LNCaP clone FGC (cell line): ENCODE measurements around the gene ATAD2B.

ENCODE experiments used
- DNase-seq: peaks from one replicate; pipeline ENCODE4 v3.0.0-alpha.2; 2011; ENCODE audit warnings: low read depth
- H3K4me3 ChIP-seq: 2 replicates; pipeline ENCODE4 v1.5.1; 2011; ENCODE audit warnings: mild to moderate bottlenecking, low read depth, low read length, control low read depth
- CTCF ChIP-seq: IDR thresholded peaks from 2 replicates; pipeline ENCODE4 v1.5.1; 2012; ENCODE audit warnings: mild to moderate bottlenecking; ENCODE audit not compliant: control insufficient read depth, insufficient read depth; ENCODE audit errors: extremely low read depth

ATAD2B gene

GRCh38 chr2:23926290-23926749 is 603 bp downstream of the ATAD2B start:
- H3K4me3 ChIP-seq: peak overlapping the region; percentile 73
- DNase-seq: no peak
- TF ChIP-seq CTCF: no peak

DNA sequence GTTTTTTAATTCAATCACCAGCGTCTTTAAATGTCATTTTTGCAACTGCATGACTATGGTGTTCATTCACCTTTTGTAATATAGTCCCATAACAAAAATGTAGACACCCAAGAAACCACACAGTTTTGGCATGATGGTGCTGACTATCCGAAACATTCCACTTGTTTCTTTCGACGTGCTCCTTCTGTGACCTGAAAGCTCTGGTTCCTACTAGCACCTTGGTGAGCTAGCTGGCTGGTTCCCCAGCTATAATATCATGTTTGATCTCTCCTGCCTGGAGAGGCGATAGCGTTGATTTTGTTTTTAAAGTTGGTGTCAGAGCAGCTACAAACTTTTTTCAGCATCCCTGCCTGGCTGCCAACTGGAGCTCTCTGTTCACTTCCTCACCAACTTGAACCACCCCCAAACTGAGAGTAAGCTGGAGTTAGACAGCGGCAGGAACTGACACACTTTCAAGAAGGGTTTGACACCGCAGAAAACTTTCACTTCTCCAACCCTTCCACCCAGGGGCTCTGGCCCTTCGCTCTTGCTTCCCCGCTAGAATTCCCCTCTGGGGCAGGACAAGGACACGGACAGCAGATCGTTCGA is 1.1 kb downstream of the ATAD2B start:
- DNase-seq: no peak
- TF ChIP-seq CTCF: no peak
- H3K4me3 ChIP-seq: peak overlapping the region; percentile 73

DNA sequence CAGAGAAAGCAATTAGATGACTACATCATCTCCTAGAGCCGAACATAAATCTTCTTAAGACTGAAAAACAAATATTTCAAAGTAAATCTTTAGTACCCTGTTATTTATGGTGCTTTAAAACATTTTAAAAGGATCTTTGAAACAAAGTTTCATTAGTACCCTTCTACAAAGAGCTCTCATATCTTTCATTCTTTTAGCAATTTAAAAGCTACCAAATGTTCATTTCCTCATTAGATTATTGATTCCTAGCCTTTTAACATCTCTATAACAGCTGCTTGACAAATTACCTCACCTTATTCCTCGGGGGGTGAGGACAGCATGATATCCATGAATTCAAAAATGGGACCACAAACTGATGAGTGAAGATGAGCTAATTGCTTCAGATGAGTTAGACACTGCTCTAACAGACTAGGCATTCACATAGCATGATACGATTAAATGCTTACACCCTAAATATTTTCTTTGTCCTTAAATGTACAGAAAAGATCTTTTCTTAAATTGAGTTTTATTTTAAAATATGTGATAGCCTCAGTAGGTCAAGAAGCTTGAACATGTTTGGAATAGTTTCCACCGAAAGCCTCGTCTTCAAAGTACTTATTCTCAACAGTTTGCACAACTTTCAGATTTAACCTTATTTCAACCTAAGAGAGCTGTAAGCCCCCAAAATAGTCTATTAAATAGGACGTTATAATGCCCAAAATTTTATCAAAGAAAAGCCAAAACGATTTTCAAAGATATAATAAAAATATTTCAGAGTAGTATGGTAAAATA is 2.1 kb downstream of the ATAD2B start:
- DNase-seq: no peak
- peak overlapping the region; percentile 73 for H3K4me3 ChIP-seq
- no peak for TF ChIP-seq CTCF

DNA sequence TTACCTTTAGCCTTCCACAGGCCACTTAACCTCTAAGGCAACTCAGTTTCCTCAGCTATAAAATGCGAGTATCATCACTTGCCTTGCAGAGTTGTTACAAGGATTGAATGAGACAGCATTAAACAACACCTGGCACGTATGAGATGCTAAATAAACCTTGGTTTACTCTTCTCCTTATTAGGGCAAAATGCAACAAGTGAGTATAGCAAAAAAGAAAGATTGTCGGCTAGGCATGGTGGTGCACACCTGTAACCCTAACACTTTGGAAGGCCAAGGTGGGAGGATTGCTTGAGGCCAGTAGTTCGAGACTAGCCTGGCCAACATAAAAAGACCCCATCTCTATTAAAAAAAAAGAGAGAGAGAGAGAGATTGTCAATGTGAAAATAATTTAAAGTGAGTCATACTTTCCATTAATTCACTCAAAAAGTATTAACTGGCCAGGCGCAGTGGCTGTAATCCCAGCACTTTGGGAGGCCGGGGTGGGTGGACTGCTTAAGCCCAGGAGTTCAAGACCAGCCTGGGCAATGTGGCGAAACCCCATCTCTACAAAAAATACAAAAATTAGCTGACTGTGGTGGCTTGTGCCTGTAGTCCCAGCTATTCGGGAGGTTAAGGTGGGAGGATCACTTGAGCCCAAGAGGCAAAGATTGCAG is 8.0 kb downstream of the ATAD2B start:
- no peak for TF ChIP-seq CTCF
- no peak for DNase-seq
- no peak overlapping the region for H3K4me3 ChIP-seq

- DNase-seq: no peak
These were observed 10.1 kb downstream of the ATAD2B start for GRCh38 chr2:23916727-23917405.

More at GRCh38 chr2:23916727-23917405, 10.1 kb downstream of the ATAD2B start:
- no peak for TF ChIP-seq CTCF
- no peak overlapping the region for H3K4me3 ChIP-seq
